HEK293 (cell line): ENCODE measurements around the gene KLK2.

Experiments used
- CTCF ChIA-PET: fragments of 350-600 bp; formaldehyde crosslinking; extraction: SDS; loops from one replicate; lab custom pipeline; 2021; ENCODE audit warnings: antibody characterized with exemption; lab: Yijun Ruan, JAX
- POLR2A ChIA-PET: fragments of 300-600 bp; formaldehyde crosslinking; extraction: SDS; loops from one replicate; lab custom pipeline; 2020; ENCODE audit warnings: antibody characterized with exemption, inconsistent platforms; lab: Yijun Ruan, JAX
- H3K27ac ChIP-seq: fragments of 200-500 bp; sonication (Bioruptor generic); 2 replicates; pipeline ENCODE4 v1.5.1; 2014; ENCODE audit warnings: low read depth, low read length, control low read depth, inconsistent platforms; ENCODE audit errors: extremely low read depth
- H3K36me3 ChIP-seq, 2 experiments: fragments of 200-500 bp in 1 of 2; sonication (Bioruptor generic) in 1 of 2; 1 replicate in 1 of 2; 2 replicates in 1 of 2; pipeline ENCODE4 v1.5.1; 2014 to 2017; ENCODE audit warnings: inconsistent platforms in 2 of 2, low read length in 2 of 2; ENCODE audit not compliant: control insufficient read depth in 2 of 2, insufficient read depth in 1 of 2
- H3K4me1 ChIP-seq: fragments of 200-500 bp; sonication (Bioruptor generic); 2 replicates; pipeline ENCODE4 v1.5.1; 2014; ENCODE audit warnings: mild to moderate bottlenecking, low read length, inconsistent platforms; ENCODE audit not compliant: control insufficient read depth, insufficient read depth
- H3K4me3 ChIP-seq: 2 replicates; pipeline ENCODE4 v1.5.1; 2011; ENCODE audit warnings: low read depth, mild to moderate bottlenecking, control low read depth, low read length, moderate library complexity
- H3K9me3 ChIP-seq: fragments of 200-500 bp; sonication (Bioruptor generic); 2 replicates; pipeline ENCODE4 v1.5.1; 2014; ENCODE audit warnings: low read depth, low read length, inconsistent platforms; ENCODE audit not compliant: control insufficient read depth, insufficient read depth
- GLIS2 ChIP-seq: fragments of 450-650 bp; formaldehyde crosslinking; IDR thresholded peaks from 2 replicates; pipeline ENCODE4 v1.5.1; 2016; ENCODE audit warnings: missing biosample characterization, missing genetic modification characterization
- IKZF3 ChIP-seq: fragments of 450-650 bp; IDR thresholded peaks from 2 replicates; pipeline ENCODE4 v1.5.0; 2018; ENCODE audit warnings: missing biosample characterization, mild to moderate bottlenecking, missing genetic modification characterization, moderate library complexity
- OSR2 ChIP-seq: fragments of 450-650 bp; formaldehyde crosslinking; IDR thresholded peaks from 2 replicates; pipeline ENCODE4 v1.5.1; 2016; ENCODE audit warnings: missing biosample characterization, missing genetic modification characterization
- REPIN1 ChIP-seq: fragments of 450-650 bp; formaldehyde crosslinking; IDR thresholded peaks from 2 replicates; pipeline ENCODE4 v1.5.1; 2017; ENCODE audit warnings: missing biosample characterization, missing genetic modification characterization, low read depth
- ZFHX2 ChIP-seq: fragments of 450-650 bp; formaldehyde crosslinking; conservative IDR thresholded peaks from 2 replicates; pipeline ENCODE4 v1.5.1; 2016; ENCODE audit warnings: missing biosample characterization, missing genetic modification characterization
- ZNF16 ChIP-seq: fragments of 450-650 bp; formaldehyde crosslinking; IDR thresholded peaks from 2 replicates; pipeline ENCODE4 v1.5.1; 2016; ENCODE audit warnings: low read depth, missing biosample characterization, missing genetic modification characterization
- ZNF23 ChIP-seq: fragments of 450-650 bp; formaldehyde crosslinking; IDR thresholded peaks from 2 replicates; pipeline ENCODE4 v1.5.1; 2016; ENCODE audit warnings: missing biosample characterization, missing genetic modification characterization, borderline replicate concordance
- ZNF311 ChIP-seq: fragments of 450-650 bp; formaldehyde crosslinking; IDR thresholded peaks from 2 replicates; pipeline ENCODE4 v1.5.1; 2017; ENCODE audit warnings: missing biosample characterization, missing genetic modification characterization, borderline replicate concordance
- ZNF335 ChIP-seq: fragments of 450-650 bp; formaldehyde crosslinking; conservative IDR thresholded peaks from 2 replicates; pipeline ENCODE4 v1.5.1; 2016; ENCODE audit warnings: missing biosample characterization, missing genetic modification characterization
- ZNF341 ChIP-seq: fragments of 450-650 bp; formaldehyde crosslinking; IDR thresholded peaks from 2 replicates; pipeline ENCODE4; 2016; ENCODE audit warnings: low read depth, missing biosample characterization, missing genetic modification characterization
- ZNF404 ChIP-seq: fragments of 450-650 bp; formaldehyde crosslinking; IDR thresholded peaks from 2 replicates; pipeline ENCODE4 v1.5.1; 2017; ENCODE audit warnings: missing biosample characterization, missing genetic modification characterization
- ZNF623 ChIP-seq: fragments of 450-650 bp; formaldehyde crosslinking; IDR thresholded peaks from 2 replicates; pipeline ENCODE4 v1.5.1; 2016; ENCODE audit warnings: missing biosample characterization, missing genetic modification characterization
- ZNF629 ChIP-seq: fragments of 450-650 bp; formaldehyde crosslinking; IDR thresholded peaks from 2 replicates; pipeline ENCODE4 v1.5.1; 2017; ENCODE audit warnings: missing biosample characterization, missing genetic modification characterization
- ZNF768 ChIP-seq: fragments of 450-650 bp; formaldehyde crosslinking; IDR thresholded peaks from 2 replicates; pipeline ENCODE4 v1.5.1; 2018; ENCODE audit warnings: missing biosample characterization, mild to moderate bottlenecking, missing genetic modification characterization
- ZNF830 ChIP-seq: fragments of 450-650 bp; IDR thresholded peaks from 2 replicates; pipeline ENCODE4 v1.5.0; 2018; ENCODE audit warnings: missing biosample characterization, missing genetic modification characterization, low read depth, mild to moderate bottlenecking, moderate library complexity
- ZSCAN23 ChIP-seq: fragments of 450-650 bp; formaldehyde crosslinking; IDR thresholded peaks from 2 replicates; pipeline ENCODE4 v1.5.1; 2016; ENCODE audit warnings: missing biosample characterization, missing genetic modification characterization
- TF ChIP-seq, protein P1 (sequence below): fragments of 450-650 bp; formaldehyde crosslinking; IDR thresholded peaks from 2 replicates; pipeline ENCODE4 v1.5.1; 2016; ENCODE audit warnings: missing biosample characterization, missing genetic modification characterization
- TF ChIP-seq, protein P2 (sequence below): IDR thresholded peaks from 2 replicates; pipeline ENCODE4 v1.6.1; 2011; ENCODE audit warnings: mild to moderate bottlenecking, low read depth, low read length, borderline replicate concordance
- TF ChIP-seq, protein P3 (sequence below): fragments of 450-650 bp; formaldehyde crosslinking; IDR thresholded peaks from 2 replicates; pipeline ENCODE4 v1.5.1; 2016; ENCODE audit warnings: missing biosample characterization, missing genetic modification characterization, low read depth

Gene KLK2

DNA sequence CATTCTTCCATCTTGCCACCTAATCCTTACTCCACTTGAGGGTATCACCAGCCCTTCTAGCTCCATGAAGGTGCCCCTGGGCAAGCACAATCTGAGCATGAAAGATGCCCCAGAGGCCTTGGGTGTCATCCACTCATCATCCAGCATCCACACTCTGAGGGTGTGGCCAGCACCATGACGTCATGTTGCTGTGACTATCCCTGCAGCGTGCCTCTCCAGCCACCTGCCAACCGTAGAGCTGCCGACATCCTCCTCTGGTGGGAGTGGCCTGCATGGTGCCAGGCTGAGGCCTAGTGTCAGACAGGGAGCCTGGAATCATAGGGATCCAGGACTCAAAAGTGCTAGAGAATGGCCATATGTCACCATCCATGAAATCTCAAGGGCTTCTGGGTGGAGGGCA lies 21.6 kb upstream of the KLK2 start:
- POLR2A ChIA-PET, result interaction anchor here (1.0 kb wide), 1 partner anchor 47 kb away, joined by 3 read pairs; no protein-coding TSS in a partner anchor

DNA sequence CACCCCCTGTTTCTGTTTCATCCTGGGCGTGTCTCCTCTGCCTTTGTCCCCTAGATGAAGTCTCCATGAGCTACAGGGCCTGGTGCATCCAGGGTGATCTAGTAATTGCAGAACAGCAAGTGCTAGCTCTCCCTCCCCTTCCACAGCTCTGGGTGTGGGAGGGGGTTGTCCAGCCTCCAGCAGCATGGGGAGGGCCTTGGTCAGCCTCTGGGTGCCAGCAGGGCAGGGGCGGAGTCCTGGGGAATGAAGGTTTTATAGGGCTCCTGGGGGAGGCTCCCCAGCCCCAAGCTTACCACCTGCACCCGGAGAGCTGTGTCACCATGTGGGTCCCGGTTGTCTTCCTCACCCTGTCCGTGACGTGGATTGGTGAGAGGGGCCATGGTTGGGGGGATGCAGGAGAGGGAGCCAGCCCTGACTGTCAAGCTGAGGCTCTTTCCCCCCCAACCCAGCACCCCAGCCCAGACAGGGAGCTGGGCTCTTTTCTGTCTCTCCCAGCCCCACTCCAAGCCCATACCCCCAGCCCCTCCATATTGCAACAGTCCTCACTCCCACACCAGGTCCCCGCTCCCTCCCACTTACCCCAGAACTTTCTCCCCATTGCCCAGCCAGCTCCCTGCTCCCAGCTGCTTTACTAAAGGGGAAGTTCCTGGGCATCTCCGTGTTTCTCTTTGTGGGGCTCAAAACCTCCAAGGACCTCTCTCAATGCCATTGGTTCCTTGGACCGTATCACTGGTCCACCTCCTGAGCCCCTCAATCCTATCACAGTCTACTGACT lies 18.4 kb upstream of the KLK2 start, which contains the start of gene KLK3:
TSS of gene KLK3 (plus strand) at position 280 of the 775 bp plus-strand sequence. CDS start at position 321, 41 bp downstream.
- H3K36me3 ChIP-seq, result no peaks in the 10 kb centered on the region
- CTCF ChIA-PET, result interaction anchor here (0.6 to 0.9 kb wide), 3 partner anchors 11 to 138 kb away, joined by 3 read pairs; no protein-coding TSS in a partner anchor
- H3K9me3 ChIP-seq, result no peaks in the 10 kb centered on the region
- no peak for TF ChIP-seq IKZF3 (tag by site-specific recombination)
- TF ChIP-seq, all 188 proteins: peak for 0
- no peak within 1 kb of the TSS for H3K27ac ChIP-seq
- no peaks in the 10 kb centered on the region for H3K4me1 ChIP-seq
- H3K4me3 ChIP-seq, result no peak within 1 kb of the TSS
- POLR2A ChIA-PET, result interaction anchor here (0.6 to 0.8 kb wide), 2 partner anchors 11 to 142 kb away, joined by 3 to 5 read pairs; no protein-coding TSS in a partner anchor

More for the DNA sequence above, 21.6 kb upstream of the KLK2 start:
- no peak overlapping the region for H3K4me3 ChIP-seq
- CTCF ChIA-PET, result interaction anchor here (0.6 kb wide), 1 partner anchor 12 kb away, joined by 4 read pairs; no protein-coding TSS in a partner anchor
- no peak overlapping the region for H3K27ac ChIP-seq
- no peaks in the 10 kb centered on the region for H3K4me1 ChIP-seq
- H3K36me3 ChIP-seq, result no peaks in the 10 kb centered on the region
- no peaks in the 10 kb centered on the region for H3K9me3 ChIP-seq
- TF ChIP-seq ZNF404 (no peak), ZFHX2 (tag by site-specific recombination) (no peak), ZNF341 (tag by site-specific recombination) (no peak), ZNF335 (no peak), ZSCAN23 (tag by site-specific recombination) (no peak), OSR2 (tag by site-specific recombination) (no peak), ZNF16 (tag by site-specific recombination) (no peak), ZNF623 (tag by site-specific recombination) (no peak), ZNF23 (no peak), ZNF768 (tag by site-specific recombination) (no peak), ZNF629 (tag by site-specific recombination) (no peak), GLIS2 (no peak), ZNF311 (tag by site-specific recombination) (no peak), REPIN1 (tag by site-specific recombination) (no peak), ZNF830 (no peak)
- TF ChIP-seq, protein P1, sequence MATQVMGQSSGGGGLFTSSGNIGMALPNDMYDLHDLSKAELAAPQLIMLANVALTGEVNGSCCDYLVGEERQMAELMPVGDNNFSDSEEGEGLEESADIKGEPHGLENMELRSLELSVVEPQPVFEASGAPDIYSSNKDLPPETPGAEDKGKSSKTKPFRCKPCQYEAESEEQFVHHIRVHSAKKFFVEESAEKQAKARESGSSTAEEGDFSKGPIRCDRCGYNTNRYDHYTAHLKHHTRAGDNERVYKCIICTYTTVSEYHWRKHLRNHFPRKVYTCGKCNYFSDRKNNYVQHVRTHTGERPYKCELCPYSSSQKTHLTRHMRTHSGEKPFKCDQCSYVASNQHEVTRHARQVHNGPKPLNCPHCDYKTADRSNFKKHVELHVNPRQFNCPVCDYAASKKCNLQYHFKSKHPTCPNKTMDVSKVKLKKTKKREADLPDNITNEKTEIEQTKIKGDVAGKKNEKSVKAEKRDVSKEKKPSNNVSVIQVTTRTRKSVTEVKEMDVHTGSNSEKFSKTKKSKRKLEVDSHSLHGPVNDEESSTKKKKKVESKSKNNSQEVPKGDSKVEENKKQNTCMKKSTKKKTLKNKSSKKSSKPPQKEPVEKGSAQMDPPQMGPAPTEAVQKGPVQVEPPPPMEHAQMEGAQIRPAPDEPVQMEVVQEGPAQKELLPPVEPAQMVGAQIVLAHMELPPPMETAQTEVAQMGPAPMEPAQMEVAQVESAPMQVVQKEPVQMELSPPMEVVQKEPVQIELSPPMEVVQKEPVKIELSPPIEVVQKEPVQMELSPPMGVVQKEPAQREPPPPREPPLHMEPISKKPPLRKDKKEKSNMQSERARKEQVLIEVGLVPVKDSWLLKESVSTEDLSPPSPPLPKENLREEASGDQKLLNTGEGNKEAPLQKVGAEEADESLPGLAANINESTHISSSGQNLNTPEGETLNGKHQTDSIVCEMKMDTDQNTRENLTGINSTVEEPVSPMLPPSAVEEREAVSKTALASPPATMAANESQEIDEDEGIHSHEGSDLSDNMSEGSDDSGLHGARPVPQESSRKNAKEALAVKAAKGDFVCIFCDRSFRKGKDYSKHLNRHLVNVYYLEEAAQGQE (tag by site-specific recombination), result no peak
- TF ChIP-seq, protein P2, sequence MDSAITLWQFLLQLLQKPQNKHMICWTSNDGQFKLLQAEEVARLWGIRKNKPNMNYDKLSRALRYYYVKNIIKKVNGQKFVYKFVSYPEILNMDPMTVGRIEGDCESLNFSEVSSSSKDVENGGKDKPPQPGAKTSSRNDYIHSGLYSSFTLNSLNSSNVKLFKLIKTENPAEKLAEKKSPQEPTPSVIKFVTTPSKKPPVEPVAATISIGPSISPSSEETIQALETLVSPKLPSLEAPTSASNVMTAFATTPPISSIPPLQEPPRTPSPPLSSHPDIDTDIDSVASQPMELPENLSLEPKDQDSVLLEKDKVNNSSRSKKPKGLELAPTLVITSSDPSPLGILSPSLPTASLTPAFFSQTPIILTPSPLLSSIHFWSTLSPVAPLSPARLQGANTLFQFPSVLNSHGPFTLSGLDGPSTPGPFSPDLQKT, result no peak
- TF ChIP-seq, protein P3, sequence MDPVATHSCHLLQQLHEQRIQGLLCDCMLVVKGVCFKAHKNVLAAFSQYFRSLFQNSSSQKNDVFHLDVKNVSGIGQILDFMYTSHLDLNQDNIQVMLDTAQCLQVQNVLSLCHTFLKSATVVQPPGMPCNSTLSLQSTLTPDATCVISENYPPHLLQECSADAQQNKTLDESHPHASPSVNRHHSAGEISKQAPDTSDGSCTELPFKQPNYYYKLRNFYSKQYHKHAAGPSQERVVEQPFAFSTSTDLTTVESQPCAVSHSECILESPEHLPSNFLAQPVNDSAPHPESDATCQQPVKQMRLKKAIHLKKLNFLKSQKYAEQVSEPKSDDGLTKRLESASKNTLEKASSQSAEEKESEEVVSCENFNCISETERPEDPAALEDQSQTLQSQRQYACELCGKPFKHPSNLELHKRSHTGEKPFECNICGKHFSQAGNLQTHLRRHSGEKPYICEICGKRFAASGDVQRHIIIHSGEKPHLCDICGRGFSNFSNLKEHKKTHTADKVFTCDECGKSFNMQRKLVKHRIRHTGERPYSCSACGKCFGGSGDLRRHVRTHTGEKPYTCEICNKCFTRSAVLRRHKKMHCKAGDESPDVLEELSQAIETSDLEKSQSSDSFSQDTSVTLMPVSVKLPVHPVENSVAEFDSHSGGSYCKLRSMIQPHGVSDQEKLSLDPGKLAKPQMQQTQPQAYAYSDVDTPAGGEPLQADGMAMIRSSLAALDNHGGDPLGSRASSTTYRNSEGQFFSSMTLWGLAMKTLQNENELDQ (tag by site-specific recombination), result no peak
